Choroid plexus epithelial cell (primary cell): Measurements from ENCODE around the gene SUPT6H.

Experiments
- DNase-seq: peaks from one replicate; pipeline ENCODE4 v3.0.0-alpha.2; 2010; ENCODE audit warnings: low read depth
- H3K4me3 ChIP-seq: 2 replicates; pipeline ENCODE4 v1.5.1; 2011; ENCODE audit warnings: low read depth, mild to moderate bottlenecking, control low read depth, low read length, moderate library complexity
- CTCF ChIP-seq: conservative IDR thresholded peaks from 2 replicates; pipeline ENCODE4 v1.5.1; 2011; ENCODE audit warnings: low read depth, mild to moderate bottlenecking, control low read depth, inconsistent platforms, low read length, moderate library complexity

SUPT6H gene

GRCh38 chr17:28661635-28662526 is at the start of gene SUPT6H, which contains the start of gene SDF2:
TSS of gene SUPT6H (plus strand) at chr17:28662205. CDS start at chr17:28673402, 11,197 bp downstream.
TSS of gene SDF2 (minus strand) at chr17:28661906. CDS start at chr17:28661876, 30 bp downstream.
- peak within 1 kb of the TSS; percentile 94 for H3K4me3 ChIP-seq
- peak; percentile 84 for DNase-seq
- TF ChIP-seq CTCF = no peak

GRCh38 chr17:28612531-28612930 is 49.5 kb upstream of the SUPT6H start:
- no peak overlapping the region for H3K4me3 ChIP-seq
- no peak for TF ChIP-seq CTCF
- no peak for DNase-seq

- H3K4me3 ChIP-seq = no peak overlapping the region
- TF ChIP-seq CTCF = peak; percentile 86
- DNase-seq = peak; percentile 70
Measured at GRCh38 chr17:28612936-28613872, 48.8 kb upstream of the SUPT6H start.

DNA sequence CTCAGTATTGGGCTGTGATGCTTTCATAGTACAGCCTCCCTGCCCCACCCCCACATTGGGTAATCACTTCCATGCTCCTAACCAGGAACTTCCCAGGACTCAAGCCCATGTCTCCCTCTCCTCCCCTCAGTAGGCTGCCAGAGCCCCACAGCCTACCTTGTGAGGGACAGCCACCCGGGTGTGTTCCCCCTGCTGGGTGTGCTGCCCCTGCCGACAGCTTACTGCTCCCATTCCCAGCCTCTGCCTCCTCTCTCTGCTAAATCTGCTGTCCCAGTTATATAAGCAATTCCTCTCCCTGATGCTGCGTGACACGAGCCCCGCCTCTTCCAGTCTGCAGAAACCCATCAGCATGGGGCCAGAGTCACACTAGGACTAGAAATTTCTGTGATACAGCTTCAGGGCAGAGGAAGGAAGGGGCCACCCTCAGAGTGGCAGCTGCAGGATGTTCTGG is 48.0 kb upstream of the SUPT6H start, which contains the start of gene RSKR:
Gene RSKR (minus strand): TSS at position 255 of the 451 bp plus-strand sequence. CDS start 24 bp downstream, at position 231.
- TF ChIP-seq CTCF = no peak
- H3K4me3 ChIP-seq = no peak within 1 kb of the TSS
- DNase-seq = no peak

DNA sequence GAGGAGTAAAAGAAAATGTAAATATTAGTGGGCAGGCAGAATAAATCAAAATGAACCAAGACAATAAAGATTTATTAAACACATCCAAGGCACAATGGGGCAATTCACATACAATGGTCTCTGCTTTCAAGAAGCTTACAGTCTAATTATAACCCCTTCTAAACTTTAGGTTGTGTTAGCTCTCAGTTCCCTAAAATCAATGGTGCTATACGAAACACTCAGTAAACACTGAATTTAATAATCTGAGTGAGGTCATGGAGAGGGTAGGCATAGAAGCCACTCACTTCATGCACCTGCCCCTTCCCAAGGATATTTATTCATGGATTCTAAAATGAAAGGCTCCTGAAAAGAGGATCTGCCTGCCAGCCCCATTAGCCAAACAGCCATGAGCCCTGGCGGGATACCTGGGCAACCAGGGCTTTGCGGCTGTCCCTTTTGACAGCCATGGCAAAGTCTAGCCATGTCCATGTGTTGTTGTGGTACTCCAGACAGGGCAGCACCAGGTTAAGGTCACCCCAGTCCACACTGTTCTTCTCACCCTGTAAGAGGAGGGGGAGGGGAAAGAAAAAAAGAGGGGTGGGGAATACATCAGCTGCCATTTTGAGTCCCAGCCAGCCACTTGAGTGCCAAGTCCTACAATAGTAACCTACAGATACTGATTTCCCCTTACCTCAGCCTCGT is 46.6 kb upstream of the SUPT6H start:
- no peak for DNase-seq
- H3K4me3 ChIP-seq = no peak overlapping the region
- no peak for TF ChIP-seq CTCF

- H3K4me3 ChIP-seq = no peak overlapping the region
- TF ChIP-seq CTCF = no peak
- no peak for DNase-seq
Measured at GRCh38 chr17:28616281-28616680, 45.7 kb upstream of the SUPT6H start.
